ENCODE measurements around the gene ARHGDIG.

DNA sequence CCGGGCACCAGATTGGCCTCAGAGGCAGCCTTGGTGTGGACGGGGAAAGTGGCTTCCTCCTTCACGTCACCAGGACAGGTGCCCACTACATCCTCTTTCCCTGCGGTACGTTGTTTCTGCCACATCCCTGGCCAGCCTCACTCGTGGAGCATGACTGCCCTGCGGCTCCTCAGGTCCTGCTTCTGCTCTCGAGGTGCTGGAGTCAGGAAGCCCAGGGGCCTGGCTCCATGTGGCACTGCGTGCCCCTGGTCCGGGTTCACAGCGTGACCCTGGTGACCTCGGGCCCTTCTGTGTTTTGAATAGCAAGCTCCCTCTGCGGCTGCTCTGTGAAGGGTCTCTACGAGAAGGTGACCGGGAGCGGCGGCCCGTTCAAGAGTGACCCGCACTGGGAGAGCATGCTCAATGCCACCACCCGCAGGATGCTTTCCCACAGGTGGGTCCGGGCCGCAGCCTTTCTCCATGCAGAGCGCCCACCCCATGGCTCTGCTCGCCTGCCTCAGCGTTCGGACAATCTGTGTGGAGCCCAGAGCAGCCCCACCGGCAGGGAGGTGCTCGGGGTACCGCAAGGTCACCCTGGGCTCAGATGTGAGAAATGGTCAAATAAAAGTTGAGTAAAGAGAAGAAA is 18.2 kb upstream of the ARHGDIG start:
- TF ChIP-seq, protein P1, sequence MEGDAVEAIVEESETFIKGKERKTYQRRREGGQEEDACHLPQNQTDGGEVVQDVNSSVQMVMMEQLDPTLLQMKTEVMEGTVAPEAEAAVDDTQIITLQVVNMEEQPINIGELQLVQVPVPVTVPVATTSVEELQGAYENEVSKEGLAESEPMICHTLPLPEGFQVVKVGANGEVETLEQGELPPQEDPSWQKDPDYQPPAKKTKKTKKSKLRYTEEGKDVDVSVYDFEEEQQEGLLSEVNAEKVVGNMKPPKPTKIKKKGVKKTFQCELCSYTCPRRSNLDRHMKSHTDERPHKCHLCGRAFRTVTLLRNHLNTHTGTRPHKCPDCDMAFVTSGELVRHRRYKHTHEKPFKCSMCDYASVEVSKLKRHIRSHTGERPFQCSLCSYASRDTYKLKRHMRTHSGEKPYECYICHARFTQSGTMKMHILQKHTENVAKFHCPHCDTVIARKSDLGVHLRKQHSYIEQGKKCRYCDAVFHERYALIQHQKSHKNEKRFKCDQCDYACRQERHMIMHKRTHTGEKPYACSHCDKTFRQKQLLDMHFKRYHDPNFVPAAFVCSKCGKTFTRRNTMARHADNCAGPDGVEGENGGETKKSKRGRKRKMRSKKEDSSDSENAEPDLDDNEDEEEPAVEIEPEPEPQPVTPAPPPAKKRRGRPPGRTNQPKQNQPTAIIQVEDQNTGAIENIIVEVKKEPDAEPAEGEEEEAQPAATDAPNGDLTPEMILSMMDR (IDR thresholded peaks at IDR 0.05): no peak
- TF ChIP-seq ZFX (IDR thresholded peaks at IDR 0.05; ENCODE audit: borderline replicate concordance): no peak

Data from 22Rv1 (cell line).